Measurements from ENCODE around the gene SERPINA10.

GRCh38 chr14:94237983-94238382 lies 55.1 kb downstream of the SERPINA10 start:
- TF ChIP-seq POLR2AphosphoS5 (IDR thresholded peaks at IDR 0.05) (no peak), EZH2 (IDR thresholded peaks at IDR 0.05; ENCODE audit: borderline replicate concordance, insufficient read depth, low read length, poor library complexity, severe bottlenecking) (no peak), CTCF (IDR thresholded peaks at IDR 0.05; ENCODE audit: poor library complexity, severe bottlenecking) (no peak), EP300 (conservative IDR thresholded peaks at IDR 0.05; ENCODE audit: poor library complexity, severe bottlenecking) (no peak), REST (IDR thresholded peaks at IDR 0.05; ENCODE audit: borderline replicate concordance) (no peak), TAF1 (IDR thresholded peaks at IDR 0.05; ENCODE audit: low read depth) (no peak)

Data from neural cell (in vitro differentiated cells).